Measurements from ENCODE around the gene DIRAS1.

DNA sequence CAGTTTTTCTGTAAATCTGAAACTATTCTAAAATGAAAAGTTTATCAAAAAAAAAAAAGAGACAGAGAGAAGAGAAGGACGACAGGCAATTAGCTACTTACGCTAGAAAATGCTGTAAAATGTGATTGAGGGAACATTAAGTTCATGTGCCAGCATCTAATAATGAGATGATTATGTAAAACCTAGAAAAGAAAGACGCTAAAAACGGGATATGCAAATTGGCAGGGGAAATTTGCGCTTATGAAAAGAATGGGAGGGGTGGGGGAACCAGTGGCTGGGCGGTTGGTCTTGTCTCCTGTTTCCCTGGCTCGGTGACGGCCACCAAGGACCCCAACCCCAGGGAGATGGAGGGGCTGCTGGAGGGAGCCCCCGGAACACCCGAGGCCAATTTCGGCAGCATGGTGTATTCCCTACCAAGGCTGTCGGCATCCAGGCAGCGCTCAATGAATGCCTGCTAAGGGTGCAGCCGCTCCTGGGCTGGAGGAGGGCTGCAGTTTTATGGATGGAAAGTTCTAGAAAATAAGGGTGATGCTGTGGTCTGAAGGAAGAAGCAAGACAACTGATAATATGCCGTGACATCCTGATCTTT, 52.9 kb downstream of the DIRAS1 start:
- TF ChIP-seq POLR2A (IDR thresholded peaks at IDR 0.05), result no peak
- TF ChIP-seq CTCF (IDR thresholded peaks at IDR 0.05), result no peak
- no peak for TF ChIP-seq POLR2AphosphoS5 (IDR thresholded peaks at IDR 0.05)

All from prostate gland (tissue), 2 donors.